Measurements from ENCODE around the gene GHR. TPM values are rescaled to one million over a fixed set of nuclear protein-coding genes. Genes with fewer than 3 reads are reported as not detected.
"Not testable (repeated sequence)": the region's sequence is repeated elsewhere in the genome, so short reads cannot be mapped to it uniquely, and the experiment has no call there.

GHR gene
- total RNA-seq, 1 experiment from 2014 or later, result 34.0 TPM

DNA sequence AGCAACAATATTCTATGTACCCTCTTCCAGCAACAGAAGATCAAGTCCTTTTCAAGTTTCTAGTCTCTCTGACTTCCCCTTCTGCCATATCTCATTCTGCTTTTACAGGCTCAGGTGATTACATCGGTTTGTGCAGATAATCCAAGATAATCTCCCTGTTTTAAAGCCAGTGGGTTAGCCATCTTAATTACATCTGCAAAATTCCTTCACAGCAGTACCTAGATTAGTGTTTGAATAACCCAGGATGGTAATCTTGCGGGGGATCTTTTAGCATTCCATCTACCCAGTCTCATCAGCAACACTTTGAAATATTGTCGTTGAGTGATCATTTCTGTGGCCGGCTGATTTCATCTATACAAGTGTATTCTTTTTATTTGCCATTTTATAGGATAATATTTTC is 130.2 kb downstream of the GHR start:
- Histone ChIP-seq H3K27ac (no peak overlapping the region), H3K9me3 (replicated peaks) (no peaks in the 10 kb centered on the region), H3K4me3 (no peak overlapping the region), H3K4me1 (no peaks in the 10 kb centered on the region), H3K36me3 (no peaks in the 10 kb centered on the region), H3K27me3 (no peaks in the 10 kb centered on the region)
- DNase-seq, result no peak

DNA sequence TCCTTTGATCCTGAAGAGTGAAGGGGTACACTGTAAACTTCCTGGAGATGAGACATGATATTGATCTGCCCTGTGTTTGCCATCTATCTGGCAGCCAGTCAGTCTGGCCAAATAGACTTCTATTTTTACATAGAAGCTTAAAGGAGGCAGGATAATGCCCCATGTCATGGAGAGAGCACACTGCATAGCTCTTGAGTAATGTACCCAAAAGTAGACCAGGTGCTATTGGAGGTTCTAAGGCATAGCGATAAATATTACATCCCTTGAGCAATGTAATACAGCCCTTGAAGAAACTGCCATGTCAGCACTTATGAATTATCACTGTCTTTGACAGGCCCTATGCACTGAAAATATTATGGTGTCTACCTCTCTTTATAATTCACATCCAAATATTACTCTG is 131.8 kb downstream of the GHR start:
- DNase-seq, result no peak
- H3K27ac ChIP-seq, result no peak overlapping the region
- H3K27me3 ChIP-seq, result no peaks in the 10 kb centered on the region
- no peaks in the 10 kb centered on the region for H3K9me3 ChIP-seq (replicated peaks)
- no peaks in the 10 kb centered on the region for H3K36me3 ChIP-seq
- no peak overlapping the region for H3K4me3 ChIP-seq
- H3K4me1 ChIP-seq, result no peaks in the 10 kb centered on the region

DNA sequence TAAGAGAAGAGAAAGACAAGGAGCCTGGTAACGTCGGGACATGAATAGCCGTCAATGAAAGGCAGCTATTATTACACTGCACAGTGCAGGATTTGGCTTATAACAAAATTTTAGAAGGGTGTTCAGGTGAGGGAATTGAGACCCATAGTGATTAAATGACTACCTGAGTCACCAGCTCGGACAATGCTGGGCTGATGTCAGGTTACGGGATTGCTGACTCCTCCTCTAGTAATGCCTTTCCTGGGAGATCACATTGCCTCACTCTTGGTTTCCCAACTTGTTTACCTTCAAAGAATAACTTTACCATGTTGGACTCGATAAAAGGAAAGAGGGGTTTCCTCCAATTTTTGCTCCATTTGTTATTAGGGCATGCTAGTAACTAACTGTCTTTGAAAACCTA is 132.6 kb downstream of the GHR start:
- H3K4me3 ChIP-seq, result no peak overlapping the region

DNA sequence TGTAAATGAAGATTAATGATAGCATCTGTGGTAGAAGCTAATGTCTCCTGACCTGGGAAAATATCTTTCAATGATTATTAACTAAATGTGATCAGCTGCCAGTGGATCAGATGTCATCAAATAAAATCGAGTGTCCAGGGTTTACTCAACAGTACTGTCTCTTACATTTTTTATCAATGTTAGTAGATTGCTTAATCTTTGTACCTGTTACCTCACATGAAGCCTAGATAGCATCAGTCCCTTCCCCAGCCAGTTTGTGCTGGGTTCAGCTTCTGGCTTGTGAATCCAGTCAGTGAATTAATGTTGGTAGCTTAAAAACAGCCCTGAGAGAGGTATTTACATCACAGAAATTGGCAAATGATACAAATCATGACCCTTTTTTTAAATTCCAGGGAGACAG is 134.4 kb downstream of the GHR start:
- Histone ChIP-seq H3K9me3 (replicated peaks) (no peaks in the 10 kb centered on the region), H3K4me1 (no peaks in the 10 kb centered on the region), H3K27ac (no peak overlapping the region), H3K4me3 (no peak overlapping the region), H3K27me3 (no peaks in the 10 kb centered on the region), H3K36me3 (no peaks in the 10 kb centered on the region)
- no peak for DNase-seq

More for the DNA sequence above, 132.6 kb downstream of the GHR start:
- Histone ChIP-seq H3K27me3 (no peaks in the 10 kb centered on the region), H3K4me1 (no peaks in the 10 kb centered on the region), H3K9me3 (replicated peaks) (no peaks in the 10 kb centered on the region), H3K27ac (no peak overlapping the region), H3K36me3 (no peaks in the 10 kb centered on the region)
- DNase-seq, result no peak

DNA sequence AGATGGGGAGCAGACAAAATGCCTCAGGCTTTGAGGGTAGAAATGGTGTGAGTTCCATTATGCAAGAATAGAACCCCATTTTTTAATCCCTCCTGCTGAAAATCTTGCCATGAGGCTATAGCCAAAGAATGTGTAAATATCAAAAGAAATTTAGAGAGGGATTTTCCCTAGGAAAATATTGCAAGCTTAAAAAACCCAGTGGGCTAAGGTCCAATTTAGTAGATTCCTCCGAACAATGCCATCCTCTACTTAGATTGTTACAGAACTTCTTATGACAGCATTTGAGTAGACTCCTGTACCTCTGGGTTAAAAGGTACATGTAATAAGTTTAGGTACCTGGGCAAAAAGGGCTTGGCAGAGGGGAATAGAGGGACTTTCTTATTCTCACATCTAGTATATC is 138.4 kb downstream of the GHR start:
- H3K4me1 ChIP-seq, result peaks cover 12% of the 10 kb centered on the region
- no peak overlapping the region for H3K27ac ChIP-seq
- no peak overlapping the region for H3K4me3 ChIP-seq
- no peaks in the 10 kb centered on the region for H3K36me3 ChIP-seq
- DNase-seq, result no peak
- no peaks in the 10 kb centered on the region for H3K9me3 ChIP-seq (replicated peaks)
- H3K27me3 ChIP-seq, result no peaks in the 10 kb centered on the region

DNA sequence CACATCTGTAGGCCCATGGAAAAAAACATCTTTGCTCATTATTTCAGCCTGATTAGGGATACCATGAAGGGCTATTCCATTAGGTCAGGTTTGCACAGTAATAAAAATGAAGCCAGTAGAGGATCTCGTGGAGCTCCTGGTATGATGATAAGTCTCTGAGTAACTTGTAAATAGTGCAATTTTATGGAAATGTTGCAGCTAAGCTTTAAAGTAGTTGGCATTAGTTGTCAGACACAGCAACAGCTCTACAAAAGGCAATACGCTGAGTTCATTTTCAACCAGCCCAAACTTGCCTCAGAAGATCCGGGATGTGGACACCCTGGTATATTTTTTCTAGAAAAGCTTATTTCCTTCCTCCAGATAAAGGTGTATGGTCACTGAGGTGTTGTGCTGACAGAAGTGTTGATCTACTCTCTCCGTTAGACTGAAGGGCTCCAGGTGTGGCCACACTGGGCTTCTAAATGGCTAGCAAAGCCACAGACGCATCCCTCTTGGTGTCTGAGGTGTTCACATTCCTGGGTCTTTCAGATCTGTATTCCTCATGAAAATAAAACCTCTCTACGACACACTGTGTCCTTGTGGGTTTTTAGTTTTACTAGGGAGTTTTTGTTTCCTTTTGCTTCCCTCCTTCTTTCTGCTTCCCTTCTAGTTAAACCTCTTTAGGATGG is 141.6 kb downstream of the GHR start:
- Histone ChIP-seq H3K27ac (no peak overlapping the region), H3K4me3 (no peak overlapping the region), H3K36me3 (no peaks in the 10 kb centered on the region), H3K27me3 (no peaks in the 10 kb centered on the region), H3K4me1 (peaks cover 27% of the 10 kb centered on the region), H3K9me3 (replicated peaks) (no peaks in the 10 kb centered on the region)
- DNase-seq, result no peak

DNA sequence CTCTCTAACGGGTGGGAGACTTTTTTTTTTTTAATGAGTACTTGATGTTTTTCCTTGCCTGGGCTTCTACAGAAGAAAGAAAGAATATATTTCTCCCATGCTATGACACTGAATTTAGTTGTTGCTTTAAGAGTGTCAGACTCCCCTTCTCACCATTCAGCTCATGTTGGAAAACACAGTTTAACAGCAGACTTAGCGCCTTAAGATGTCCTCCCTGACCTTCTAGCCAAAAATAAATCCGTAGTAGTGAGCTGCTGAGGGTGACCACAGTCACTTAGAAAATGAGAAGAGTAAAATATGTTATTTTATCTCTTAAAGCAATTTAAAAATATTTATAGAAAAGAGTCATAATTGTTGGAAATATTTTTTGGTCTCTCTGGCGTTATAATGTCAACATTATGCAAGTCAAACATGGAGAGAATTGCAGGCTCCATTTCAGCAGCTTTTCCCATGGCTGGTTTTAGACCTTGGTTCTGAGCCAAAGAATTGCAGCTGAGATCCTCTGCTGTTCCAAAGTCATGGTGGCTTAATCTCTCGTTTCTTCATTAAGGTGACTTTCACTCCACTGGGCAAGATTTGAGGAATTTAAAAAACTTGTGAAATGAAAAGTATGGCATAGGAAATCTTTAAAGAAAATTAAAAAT is 143.5 kb downstream of the GHR start:
- peak overlapping the region; percentile 77 for H3K27ac ChIP-seq
- no peaks in the 10 kb centered on the region for H3K27me3 ChIP-seq
- H3K4me1 ChIP-seq, result peaks cover 27% of the 10 kb centered on the region
- no peaks in the 10 kb centered on the region for H3K9me3 ChIP-seq (replicated peaks)
- H3K36me3 ChIP-seq, result no peaks in the 10 kb centered on the region
- DNase-seq, result peak; percentile 66 to 84
- peak overlapping the region; percentile 43 for H3K4me3 ChIP-seq

DNA sequence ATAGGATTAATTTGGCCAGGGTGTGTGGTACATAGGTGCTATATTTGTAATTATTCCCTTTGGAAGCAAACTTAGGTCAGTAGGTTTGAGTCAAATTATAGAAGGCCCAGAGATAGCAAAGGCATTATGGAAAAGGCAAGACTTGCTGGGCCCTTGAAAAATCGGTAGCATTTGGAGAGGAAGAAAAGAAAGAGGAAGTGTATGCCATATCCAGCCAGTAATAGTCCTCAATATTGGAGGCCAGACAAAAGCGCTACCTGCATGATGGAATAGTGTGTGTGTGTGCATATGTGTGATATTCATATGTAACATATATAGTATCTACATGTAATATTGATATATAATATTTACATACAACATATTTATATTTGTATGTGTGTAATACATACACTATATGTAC is 146.1 kb downstream of the GHR start:
- Histone ChIP-seq H3K27me3 (no peaks in the 10 kb centered on the region), H3K9me3 (replicated peaks) (no peaks in the 10 kb centered on the region), H3K36me3 (no peaks in the 10 kb centered on the region), H3K4me1 (peaks cover 35% of the 10 kb centered on the region), H3K4me3 (no peak overlapping the region), H3K27ac (no peak overlapping the region)
- DNase-seq, result no peak

DNA sequence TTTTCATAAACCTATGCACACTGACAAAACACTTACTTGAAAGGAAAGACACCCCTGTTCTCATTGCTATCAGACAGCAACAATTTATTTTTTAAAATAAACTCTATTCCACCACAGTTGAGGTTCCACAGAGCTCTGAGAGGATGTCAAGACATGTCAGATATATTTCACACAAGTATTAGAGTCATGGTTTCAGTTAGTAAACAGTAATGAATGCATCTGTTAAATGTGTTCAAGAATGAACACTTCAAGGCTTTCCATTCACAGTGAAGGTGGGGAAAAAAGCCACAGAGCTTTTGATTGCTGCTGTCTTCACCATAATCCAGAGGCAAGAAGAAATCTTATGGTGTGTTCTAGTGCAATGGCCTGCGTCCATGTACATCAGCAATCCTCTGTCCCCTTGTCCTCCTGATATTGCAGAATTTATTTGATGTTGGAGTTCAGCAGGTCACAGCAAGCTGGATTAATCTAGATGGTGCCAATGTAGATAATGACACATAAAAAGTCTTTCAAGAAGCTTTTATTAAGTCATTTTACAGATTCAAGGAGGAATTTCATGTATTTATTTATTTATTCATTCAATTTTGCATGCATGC is 146.8 kb downstream of the GHR start:
- H3K4me1 ChIP-seq, result peaks cover 35% of the 10 kb centered on the region
- no peaks in the 10 kb centered on the region for H3K36me3 ChIP-seq
- no peak for DNase-seq
- H3K4me3 ChIP-seq, result no peak overlapping the region
- no peaks in the 10 kb centered on the region for H3K9me3 ChIP-seq (replicated peaks)
- no peaks in the 10 kb centered on the region for H3K27me3 ChIP-seq
- H3K27ac ChIP-seq, result no peak overlapping the region

DNA sequence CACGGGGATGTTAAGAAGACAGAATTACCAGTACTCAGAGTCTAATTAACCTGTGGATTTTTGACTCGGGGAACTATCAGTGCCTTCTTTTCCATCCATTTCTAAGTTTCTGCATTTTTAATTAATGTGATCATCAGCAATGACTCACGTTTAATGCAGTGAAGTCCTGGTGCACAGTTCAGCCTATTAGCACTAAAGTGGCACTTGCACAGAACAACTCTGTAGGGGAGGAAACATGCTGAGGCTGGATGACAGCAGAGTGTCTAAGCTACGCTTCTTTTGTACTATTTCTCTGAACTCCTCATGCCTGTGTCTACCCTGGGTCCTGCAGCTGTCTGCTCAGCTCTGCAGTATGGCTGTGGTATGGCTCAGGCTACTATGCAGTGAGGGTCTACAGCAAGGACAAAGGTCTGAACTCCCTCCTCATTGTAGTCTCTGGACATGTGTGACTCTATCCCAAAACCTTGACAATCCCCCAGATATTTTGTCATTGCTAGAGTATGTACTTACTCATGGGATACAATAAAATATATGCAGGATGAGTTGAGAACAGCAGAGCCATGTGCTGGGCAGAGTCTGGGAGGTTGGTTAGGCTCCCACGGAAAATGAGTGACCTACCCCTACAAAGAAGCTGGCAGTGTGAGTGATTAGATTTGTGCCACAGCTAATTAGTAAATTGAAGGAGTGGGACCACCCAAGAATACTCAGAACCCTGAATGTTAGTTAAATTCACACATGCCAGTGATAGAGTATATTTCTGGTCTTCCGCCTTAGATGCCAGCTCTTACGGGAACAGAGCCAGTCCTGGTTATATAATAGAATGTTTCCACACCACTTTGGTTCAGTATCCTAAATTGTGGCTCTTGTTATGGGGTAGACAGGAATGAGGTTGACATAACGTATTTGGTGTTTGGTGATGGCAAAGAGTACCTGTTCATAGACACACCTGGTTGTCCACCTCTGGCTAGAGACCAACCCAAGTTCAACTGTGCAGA is 148.0 kb downstream of the GHR start:
- DNase-seq, result no peak
- Histone ChIP-seq H3K36me3 (no peaks in the 10 kb centered on the region), H3K4me1 (peaks cover 26% of the 10 kb centered on the region), H3K4me3 (no peak overlapping the region), H3K27me3 (no peaks in the 10 kb centered on the region), H3K27ac (no peak overlapping the region), H3K9me3 (replicated peaks) (no peaks in the 10 kb centered on the region)

DNA sequence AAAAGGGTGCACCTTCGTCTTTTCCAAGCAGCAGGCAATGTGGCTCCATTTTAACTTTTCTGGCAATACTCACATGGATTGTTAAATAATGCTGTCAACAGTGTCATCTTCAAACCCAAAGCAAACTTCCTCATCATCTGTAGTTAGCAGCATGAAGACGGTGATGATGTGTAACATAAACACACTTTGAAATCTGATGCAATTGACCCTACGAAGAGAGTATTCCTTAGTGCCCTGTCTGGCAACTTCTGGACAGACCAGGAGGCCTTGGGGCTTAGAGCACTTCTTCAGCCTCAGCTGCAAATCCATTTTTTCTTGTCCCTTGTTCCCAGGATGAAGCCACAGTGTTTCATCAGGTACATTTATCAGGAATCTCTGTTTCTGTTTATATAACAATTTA is 149.1 kb downstream of the GHR start:
- DNase-seq, result no peak
- no peaks in the 10 kb centered on the region for H3K9me3 ChIP-seq (replicated peaks)
- H3K36me3 ChIP-seq, result no peaks in the 10 kb centered on the region
- no peak overlapping the region for H3K4me3 ChIP-seq
- no peaks in the 10 kb centered on the region for H3K27me3 ChIP-seq
- peaks cover 17% of the 10 kb centered on the region for H3K4me1 ChIP-seq
- H3K27ac ChIP-seq, result no peak overlapping the region

DNA sequence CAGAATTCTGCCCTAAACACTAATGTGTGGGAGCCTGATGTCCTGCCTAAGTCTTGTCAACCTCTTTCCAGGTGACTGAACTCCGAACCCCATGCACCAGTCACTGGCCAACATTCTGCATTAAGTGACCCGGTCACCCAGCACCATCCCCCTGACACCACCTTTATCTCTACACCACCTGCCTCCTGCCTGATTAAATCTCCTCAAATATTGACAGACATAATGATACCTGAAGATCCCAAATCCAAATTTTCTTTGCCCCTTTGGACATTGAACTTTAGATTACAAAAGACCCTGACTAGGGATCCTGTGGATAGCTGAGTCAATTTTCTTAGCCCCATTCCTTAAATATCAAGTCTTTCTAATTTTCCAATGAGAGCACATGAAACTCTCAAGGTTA is 150.1 kb downstream of the GHR start:
- Histone ChIP-seq H3K36me3 (no peaks in the 10 kb centered on the region), H3K9me3 (replicated peaks) (no peaks in the 10 kb centered on the region), H3K4me3 (no peak overlapping the region), H3K27me3 (no peaks in the 10 kb centered on the region), H3K4me1 (peaks cover 7% of the 10 kb centered on the region; the same call in 1 of the 2 replicates), H3K27ac (no peak overlapping the region)
- DNase-seq, result no peak

DNA sequence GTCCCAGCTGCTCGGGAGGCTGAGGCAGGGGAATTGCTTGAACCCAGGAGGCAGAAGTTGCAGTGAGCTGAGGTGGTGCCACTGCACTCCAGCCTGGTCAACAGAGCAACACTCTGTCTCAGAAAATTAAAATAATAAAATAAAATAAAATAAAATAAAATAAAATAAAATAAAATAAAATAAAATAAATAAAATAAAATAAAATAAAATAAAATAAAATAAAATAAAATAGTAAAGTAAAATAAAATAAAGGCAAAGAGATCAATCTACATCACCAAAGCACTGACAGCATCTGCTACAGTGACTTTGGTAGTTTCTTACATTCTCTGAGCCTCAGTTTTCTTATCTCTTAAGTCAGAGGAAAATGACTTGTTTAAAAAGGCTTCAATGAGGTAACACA is 152.7 kb downstream of the GHR start:
- not testable (repeated sequence) for H3K9me3 ChIP-seq (replicated peaks); H3K4me3 ChIP-seq; H3K36me3 ChIP-seq; DNase-seq; H3K27me3 ChIP-seq; H3K27ac ChIP-seq
- H3K4me1 ChIP-seq, result peaks cover 10% of the 10 kb centered on the region; the same call in 1 of the 2 replicates

DNA sequence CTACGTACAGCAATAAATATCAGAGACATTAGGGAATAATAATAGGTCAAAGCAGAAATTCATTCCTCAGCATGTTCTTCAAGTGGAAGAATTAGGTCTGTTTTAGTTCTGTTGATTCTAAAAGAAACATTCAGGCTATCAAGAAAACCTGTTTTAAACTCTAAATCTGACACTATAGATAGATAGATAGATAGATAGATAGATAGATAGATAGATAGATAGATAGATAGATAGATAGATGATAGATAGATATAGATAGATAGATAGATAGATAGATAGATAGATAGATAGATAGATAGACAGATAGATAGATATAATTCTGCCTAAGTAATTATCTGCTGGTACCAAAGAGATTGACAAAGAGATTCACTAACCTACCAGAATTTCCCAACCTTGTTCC is 155.7 kb downstream of the GHR start:
- not testable (repeated sequence) for H3K36me3 ChIP-seq; H3K9me3 ChIP-seq (replicated peaks); H3K27ac ChIP-seq; H3K4me3 ChIP-seq; H3K4me1 ChIP-seq; DNase-seq; H3K27me3 ChIP-seq

DNA sequence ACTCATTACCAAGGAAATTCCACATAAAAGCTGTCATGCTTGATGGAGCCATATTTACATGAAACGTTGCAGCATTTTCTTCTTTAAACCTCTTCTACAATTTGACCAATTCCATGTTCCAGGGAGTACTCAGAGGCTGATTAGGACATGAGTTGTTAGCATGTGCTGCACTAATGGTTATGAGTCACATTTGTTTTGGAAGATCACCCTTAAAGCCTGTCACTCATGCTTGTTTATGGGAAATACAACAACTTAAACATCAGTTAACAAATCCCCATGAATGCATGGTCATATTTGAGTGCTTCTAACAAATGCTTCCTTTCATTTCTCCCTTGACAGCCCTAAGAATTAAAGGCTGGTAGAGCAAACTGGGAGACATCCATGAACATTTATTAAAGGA is 156.1 kb downstream of the GHR start:
- Histone ChIP-seq H3K4me1 (peaks cover 8% of the 10 kb centered on the region), H3K27me3 (no peaks in the 10 kb centered on the region), H3K9me3 (replicated peaks) (no peaks in the 10 kb centered on the region), H3K4me3 (no peak overlapping the region), H3K27ac (no peak overlapping the region), H3K36me3 (peaks cover 3% of the 10 kb centered on the region; the same call in 1 of the 2 replicates)
- DNase-seq, result no peak

Measured in SJCRH30 (cell line).